ENCODE measurements around the gene CNKSR3.

GRCh38 chr6:154367336-154367735 lies 143.1 kb downstream of the CNKSR3 start:
- TF ChIP-seq POLR2A (IDR thresholded peaks at IDR 0.05) (no peak), EP300 (IDR thresholded peaks at IDR 0.05) (no peak), POLR2AphosphoS5 (IDR thresholded peaks at IDR 0.05) (no peak)
